GM15510 (cell line): ENCODE measurements around the gene SYMPK.

Experiments
- POLR2A ChIP-seq: IDR thresholded peaks from 3 replicates; pipeline ENCODE4 v1.6.1; 2011; ENCODE audit warnings: borderline replicate concordance; ENCODE audit not compliant: insufficient read length; ENCODE audit errors: extremely low read depth

SYMPK gene

GRCh38 chr19:45863335-45863839, 440 bp upstream of the SYMPK start:
- no peak for TF ChIP-seq POLR2A

- TF ChIP-seq POLR2A = no peak
Observed at GRCh38 chr19:45862271-45862563, 730 bp downstream of the SYMPK start.

GRCh38 chr19:45860359-45861259, 2.3 kb downstream of the SYMPK start:
- no peak for TF ChIP-seq POLR2A

GRCh38 chr19:45854167-45854778, 8.7 kb downstream of the SYMPK start:
- no peak for TF ChIP-seq POLR2A

- no peak for TF ChIP-seq POLR2A
Observed at GRCh38 chr19:45852983-45853382, 10.0 kb downstream of the SYMPK start.

GRCh38 chr19:45852145-45852750, 10.7 kb downstream of the SYMPK start:
- no peak for TF ChIP-seq POLR2A

GRCh38 chr19:45848922-45849321, 14.0 kb downstream of the SYMPK start:
- no peak for TF ChIP-seq POLR2A

GRCh38 chr19:45847663-45848062, 15.3 kb downstream of the SYMPK start:
- no peak for TF ChIP-seq POLR2A

GRCh38 chr19:45842198-45842597, 20.7 kb downstream of the SYMPK start:
- no peak for TF ChIP-seq POLR2A

- no peak for TF ChIP-seq POLR2A
Observed at GRCh38 chr19:45834970-45835369, 28.0 kb downstream of the SYMPK start.

- no peak for TF ChIP-seq POLR2A
Observed at GRCh38 chr19:45828945-45829344, 34.0 kb downstream of the SYMPK start.

GRCh38 chr19:45828523-45828922, 34.4 kb downstream of the SYMPK start:
- TF ChIP-seq POLR2A = no peak

- no peak for TF ChIP-seq POLR2A
Observed at GRCh38 chr19:45827459-45828093, 35.4 kb downstream of the SYMPK start.

GRCh38 chr19:45826934-45827333, 36.0 kb downstream of the SYMPK start:
- no peak for TF ChIP-seq POLR2A
